GM12878 (cell line): ENCODE results near the gene SRPX2.

Experiments
- EP300 ChIP-seq, 2 experiments: fragments of 150-350 bp in 1 of 2; IDR thresholded peaks; 2 replicates each; pipeline ENCODE4 v1.6.1; 2011 to 2012; ENCODE audit warnings: low read depth in 2 of 2, low read length in 2 of 2, borderline replicate concordance in 1 of 2, improper control_type of control experiment in 1 of 2, inconsistent platforms in 1 of 2; ENCODE audit not compliant: control insufficient read depth in 1 of 2
- ETV6 ChIP-seq, 2 experiments: fragments of 450-650 bp in 1 of 2; IDR thresholded peaks in 1 of 2; conservative IDR thresholded peaks in 1 of 2; 2 replicates each; pipeline ENCODE4 v1.6.1; 2014; ENCODE audit warnings: antibody characterized with exemption in 1 of 2, borderline replicate concordance in 1 of 2, low read depth in 1 of 2, mild to moderate bottlenecking in 1 of 2, moderate library complexity in 1 of 2
- JUND ChIP-seq: IDR thresholded peaks from 2 replicates; pipeline ENCODE4 v1.6.1; 2012; ENCODE audit warnings: low read depth, mild to moderate bottlenecking, low read length, improper control_type of control experiment, moderate library complexity
- RAD21 ChIP-seq: IDR thresholded peaks from 2 replicates; pipeline ENCODE4 v1.6.1; 2011; ENCODE audit warnings: mild to moderate bottlenecking, low read depth, low read length, moderate library complexity; ENCODE audit not compliant: insufficient read depth
- TF ChIP-seq, protein P1 (sequence below), 3 experiments: IDR thresholded peaks in 2 of 3; conservative IDR thresholded peaks in 1 of 3; 2 replicates each; pipeline ENCODE4 v1.5.1; 2011; ENCODE audit warnings: low read depth in 3 of 3, low read length in 3 of 3, mild to moderate bottlenecking in 3 of 3, control low read depth in 2 of 3, moderate library complexity in 2 of 3, inconsistent platforms in 1 of 3, mixed read lengths in 1 of 3; ENCODE audit not compliant: control insufficient read depth in 2 of 3, insufficient read depth in 1 of 3; ENCODE audit errors: extremely low read depth in 1 of 3

DNA sequence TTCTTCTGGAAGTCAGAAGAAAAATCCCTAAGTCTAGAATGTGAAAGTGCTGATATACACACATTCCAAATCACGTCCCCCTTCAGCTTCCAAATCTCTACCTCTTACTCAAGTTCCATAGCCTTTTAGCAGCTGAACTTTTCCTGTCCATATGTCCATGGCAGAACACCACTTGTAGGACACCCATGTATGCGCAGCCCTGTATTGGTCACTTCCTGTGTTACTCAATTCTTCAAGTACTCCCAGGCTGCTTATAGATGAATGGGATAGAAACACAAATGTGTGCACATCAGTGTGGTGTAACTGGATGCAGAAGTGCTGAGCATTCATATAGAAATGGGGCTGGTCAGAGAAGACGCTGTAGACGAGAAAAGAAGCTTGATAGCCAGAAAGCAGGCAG lies 18.8 kb downstream of the SRPX2 start:
- TF ChIP-seq, protein P1, sequence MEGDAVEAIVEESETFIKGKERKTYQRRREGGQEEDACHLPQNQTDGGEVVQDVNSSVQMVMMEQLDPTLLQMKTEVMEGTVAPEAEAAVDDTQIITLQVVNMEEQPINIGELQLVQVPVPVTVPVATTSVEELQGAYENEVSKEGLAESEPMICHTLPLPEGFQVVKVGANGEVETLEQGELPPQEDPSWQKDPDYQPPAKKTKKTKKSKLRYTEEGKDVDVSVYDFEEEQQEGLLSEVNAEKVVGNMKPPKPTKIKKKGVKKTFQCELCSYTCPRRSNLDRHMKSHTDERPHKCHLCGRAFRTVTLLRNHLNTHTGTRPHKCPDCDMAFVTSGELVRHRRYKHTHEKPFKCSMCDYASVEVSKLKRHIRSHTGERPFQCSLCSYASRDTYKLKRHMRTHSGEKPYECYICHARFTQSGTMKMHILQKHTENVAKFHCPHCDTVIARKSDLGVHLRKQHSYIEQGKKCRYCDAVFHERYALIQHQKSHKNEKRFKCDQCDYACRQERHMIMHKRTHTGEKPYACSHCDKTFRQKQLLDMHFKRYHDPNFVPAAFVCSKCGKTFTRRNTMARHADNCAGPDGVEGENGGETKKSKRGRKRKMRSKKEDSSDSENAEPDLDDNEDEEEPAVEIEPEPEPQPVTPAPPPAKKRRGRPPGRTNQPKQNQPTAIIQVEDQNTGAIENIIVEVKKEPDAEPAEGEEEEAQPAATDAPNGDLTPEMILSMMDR (IDR thresholded peaks at IDR 0.05 in 2 of 3, conservative IDR thresholded peaks at IDR 0.05 in 1 of 3; ENCODE audit: control insufficient read depth in 2 of 3, extremely low read depth in 1 of 3, insufficient read depth in 1 of 3, low read depth in 3 of 3, low read length in 3 of 3): no peak
- TF ChIP-seq EP300 (IDR thresholded peaks at IDR 0.05; ENCODE audit: borderline replicate concordance in 1 of 2, control insufficient read depth in 1 of 2, low read depth in 2 of 2, low read length in 2 of 2): no peak
- TF ChIP-seq RAD21: no peak
- no peak for TF ChIP-seq ETV6 (conservative IDR thresholded peaks at IDR 0.05 in 1 of 2, IDR thresholded peaks at IDR 0.05 in 1 of 2; ENCODE audit: borderline replicate concordance in 1 of 2, low read depth in 1 of 2)
- no peak for TF ChIP-seq JUND
